Liver (tissue), 9 donors: ENCODE data around the gene TRPT1. TPM values are rescaled to one million over a fixed set of nuclear protein-coding genes. Genes with fewer than 3 reads are reported as not detected.

Experiments
- DNase-seq: peaks from one replicate; pipeline ENCODE4 v3.0.0-alpha.2; 2017; ENCODE audit warnings: low spot score
- H3K27ac ChIP-seq, 2 donors: one replicate each; pipeline ENCODE4 v1.7.0; 2013; ENCODE audit warnings: inconsistent platforms in 2 of 2, low read length in 2 of 2, control low read depth in 1 of 2, low read depth in 1 of 2, mild to moderate bottlenecking in 1 of 2
- H3K27me3 ChIP-seq, 4 donors: one replicate each; pipeline versions ENCODE4 v1.6.1 to v1.7.0; 2013; ENCODE audit warnings: low read length in 3 of 4, inconsistent platforms in 1 of 4, mild to moderate bottlenecking in 1 of 4, moderate library complexity in 1 of 4; ENCODE audit not compliant: control insufficient read depth in 4 of 4, insufficient read depth in 4 of 4
- H3K36me3 ChIP-seq, 4 donors: one replicate each; pipeline versions ENCODE4 v1.6.1 to v1.7.0; 2013; ENCODE audit warnings: low read length in 3 of 4, mild to moderate bottlenecking in 3 of 4, low read depth in 1 of 4, moderate library complexity in 1 of 4; ENCODE audit not compliant: control insufficient read depth in 4 of 4, insufficient read depth in 3 of 4
- H3K4me1 ChIP-seq, 4 donors: one replicate each; pipeline versions ENCODE4 v1.6.1 to v1.7.0; 2013; ENCODE audit warnings: low read length in 3 of 4, mild to moderate bottlenecking in 3 of 4, moderate library complexity in 1 of 4; ENCODE audit not compliant: control insufficient read depth in 4 of 4, insufficient read depth in 4 of 4
- H3K4me3 ChIP-seq, 3 donors: one replicate each; pipeline versions ENCODE4 v1.6.1 to v1.7.0; 2013; ENCODE audit warnings: low read length in 3 of 3, control low read depth in 1 of 3, low read depth in 1 of 3, mild to moderate bottlenecking in 1 of 3
- H3K9ac ChIP-seq, 2 donors: one replicate each; pipeline ENCODE4 v1.7.0; 2013; ENCODE audit warnings: low read length in 2 of 2, mild to moderate bottlenecking in 2 of 2, moderate library complexity in 2 of 2, control low read depth in 1 of 2, low read depth in 1 of 2
- H3K9me3 ChIP-seq, 4 donors: one replicate each; pipeline versions ENCODE4 v1.6.1 to v1.7.0; 2013; ENCODE audit warnings: low read length in 3 of 4; ENCODE audit not compliant: control insufficient read depth in 4 of 4
- CTCF ChIP-seq: fragments of 150-350 bp; IDR thresholded peaks from 2 replicates; pipeline ENCODE4 v1.5.1; 2017; ENCODE audit warnings: improper control_type of control experiment, low read depth, low read length; ENCODE audit not compliant: missing input control
- EGR1 ChIP-seq, 2 donors: IDR thresholded peaks; 2 replicates each; pipeline ENCODE4 v1.6.1; 2016 to 2018; ENCODE audit warnings: antibody characterized with exemption in 2 of 2, low read depth in 2 of 2
- FOXA1 ChIP-seq: IDR thresholded peaks from 2 replicates; pipeline ENCODE4 v1.6.1; 2016; ENCODE audit warnings: antibody characterized with exemption
- FOXA2 ChIP-seq: IDR thresholded peaks from 2 replicates; pipeline ENCODE4 v1.6.1; 2016; ENCODE audit warnings: antibody characterized with exemption
- GABPA ChIP-seq, 2 donors: IDR thresholded peaks in 1 of 2; conservative IDR thresholded peaks in 1 of 2; 2 replicates each; pipeline ENCODE4 v1.6.1; 2016; ENCODE audit warnings: antibody characterized with exemption in 2 of 2, mild to moderate bottlenecking in 1 of 2, moderate library complexity in 1 of 2
- HNF4A ChIP-seq, 2 donors: conservative IDR thresholded peaks; 2 replicates each; pipeline ENCODE4 v1.6.1; 2016; ENCODE audit warnings: antibody characterized with exemption in 2 of 2, mild to moderate bottlenecking in 2 of 2
- HNF4G ChIP-seq: IDR thresholded peaks from 2 replicates; pipeline ENCODE4 v1.6.1; 2016; ENCODE audit warnings: antibody characterized with exemption
- MAX ChIP-seq: IDR thresholded peaks from 2 replicates; pipeline ENCODE4 v1.6.1; 2016; ENCODE audit warnings: antibody characterized with exemption
- NR2F2 ChIP-seq: IDR thresholded peaks from 2 replicates; pipeline ENCODE4 v1.6.1; 2016; ENCODE audit warnings: antibody characterized with exemption
- RAD21 ChIP-seq, 2 donors: IDR thresholded peaks; 2 replicates each; pipeline ENCODE4 v1.6.1; 2016; ENCODE audit warnings: antibody characterized with exemption in 2 of 2, mild to moderate bottlenecking in 2 of 2
- REST ChIP-seq: IDR thresholded peaks from 2 replicates; pipeline ENCODE4 v1.6.1; 2016; ENCODE audit warnings: antibody characterized with exemption, mild to moderate bottlenecking
- RXRA ChIP-seq, 2 donors: IDR thresholded peaks; 2 replicates each; pipeline ENCODE4 v1.6.1; 2017 to 2018; ENCODE audit warnings: antibody characterized with exemption in 2 of 2, mild to moderate bottlenecking in 1 of 2
- SP1 ChIP-seq: IDR thresholded peaks from 2 replicates; pipeline ENCODE4 v1.6.1; 2018; ENCODE audit warnings: antibody characterized with exemption, mild to moderate bottlenecking
- TAF1 ChIP-seq: conservative IDR thresholded peaks from 2 replicates; pipeline ENCODE4 v1.6.1; 2016; ENCODE audit warnings: antibody characterized with exemption, mild to moderate bottlenecking
- YY1 ChIP-seq: IDR thresholded peaks from 2 replicates; pipeline ENCODE4 v1.6.1; 2016; ENCODE audit warnings: antibody characterized with exemption, mild to moderate bottlenecking
- ZBTB33 ChIP-seq: IDR thresholded peaks from 2 replicates; pipeline ENCODE4 v1.6.1; 2016; ENCODE audit warnings: antibody characterized with exemption
- WGBS: extraction: QIAGEN DNeasy Blood & Tissue Kit; methylation state at CpG from one replicate; pipeline ENCODE4 v1.1.7; 2013; 5-methylcytosine and 5-hydroxymethylcytosine counted together
- polyA plus RNA-seq, 2 donors: library from polyadenylated mRNA; stranded (reverse) in 1 of 2; unstranded in 1 of 2; fragments of 200-250 nt in 1 of 2; fragments of >200 nt in 1 of 2; fragmentation: Nextera tagmentation in 1 of 2; extraction: Ambion mirVana in 1 of 2; gene quantifications; one replicate each; pipeline versions ENCODE4 v1.2.1 to v1.2.3, GENCODE V29; 2013 to 2015
- total RNA-seq, 2 donors: library from RNA; depleted of rRNA; stranded (reverse); fragments of >200 nt; gene quantifications; one replicate each; pipeline ENCODE4 v1.2.3, GENCODE V29; 2014
- donor health status: healthy.
- donor health status: healthy.
- donor health status: healthy.
- donor health status: healthy.
- donor health status: healthy.

TRPT1 gene
- total and polyA plus RNA-seq, 4 donors = 14.0 to 37.8 (median 20.8) TPM

DNA sequence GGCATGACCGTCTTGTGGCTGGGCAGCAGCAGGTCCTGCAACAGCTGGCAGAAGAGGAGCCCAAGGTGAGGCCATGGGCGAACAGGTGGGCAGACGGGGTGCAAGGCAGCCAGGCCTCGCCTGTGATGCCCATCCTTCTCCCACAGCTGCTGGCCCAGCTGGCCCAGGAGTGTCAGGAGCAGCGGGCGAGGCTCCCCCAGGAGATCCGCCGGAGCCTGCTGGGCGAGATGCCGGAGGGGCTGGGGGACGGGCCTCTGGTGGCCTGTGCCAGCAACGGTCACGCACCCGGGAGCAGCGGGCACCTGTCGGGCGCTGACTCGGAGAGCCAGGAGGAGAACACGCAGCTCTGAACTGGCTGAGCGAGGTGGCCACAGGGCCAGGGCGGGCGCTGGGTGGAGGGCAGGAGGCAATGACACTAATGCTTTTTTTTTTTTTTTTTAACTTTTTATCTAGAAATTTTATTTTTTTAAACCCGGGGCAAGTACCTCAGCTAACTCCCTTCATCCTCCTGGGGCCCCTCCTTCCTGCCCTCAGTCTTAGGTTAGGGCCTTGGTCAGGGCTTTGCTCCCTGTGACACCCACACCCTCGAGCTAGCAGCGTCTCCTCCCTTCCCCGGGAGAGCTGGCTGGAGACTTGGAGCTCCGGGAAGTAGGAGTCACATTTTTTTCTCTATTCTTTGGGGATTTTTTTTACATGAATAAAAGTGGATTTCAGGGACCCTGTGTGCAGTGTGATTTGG is 41.4 kb upstream of the TRPT1 start:
- Histone ChIP-seq H3K36me3 (peaks cover 0 to 9% (median 2%) of the 10 kb centered on the region in 4 donors), H3K9me3 (no peaks in the 10 kb centered on the region), H3K27ac (peak overlapping the region; percentile 98), H3K9ac (no peak overlapping the region), H3K4me1 (peaks cover 5 to 27% (median 20%) of the 10 kb centered on the region in 4 donors), H3K4me3 (no peak overlapping the region), H3K27me3 (no peaks in the 10 kb centered on the region)
- no peak for TF ChIP-seq RXRA (IDR thresholded peaks at IDR 0.05)
- no peak for TF ChIP-seq HNF4A (conservative IDR thresholded peaks at IDR 0.05)
- no peak for TF ChIP-seq MAX
- no peak for TF ChIP-seq RAD21 (IDR thresholded peaks at IDR 0.05)
- no peak for TF ChIP-seq TAF1
- TF ChIP-seq CTCF = no peak
- no peak for TF ChIP-seq GABPA (IDR thresholded peaks at IDR 0.05 in 1 of 2, conservative IDR thresholded peaks at IDR 0.05 in 1 of 2)
- TF ChIP-seq YY1 = no peak
- no peak for TF ChIP-seq REST
- no peak for TF ChIP-seq ZBTB33
- no peak for TF ChIP-seq FOXA1
- no peak for TF ChIP-seq EGR1 (IDR thresholded peaks at IDR 0.05; ENCODE audit: low read depth in 2 of 2)
- no peak for TF ChIP-seq NR2F2
- WGBS = 80% methylated on average over 27 of the region's 27 CpGs
- no peak for DNase-seq

DNA sequence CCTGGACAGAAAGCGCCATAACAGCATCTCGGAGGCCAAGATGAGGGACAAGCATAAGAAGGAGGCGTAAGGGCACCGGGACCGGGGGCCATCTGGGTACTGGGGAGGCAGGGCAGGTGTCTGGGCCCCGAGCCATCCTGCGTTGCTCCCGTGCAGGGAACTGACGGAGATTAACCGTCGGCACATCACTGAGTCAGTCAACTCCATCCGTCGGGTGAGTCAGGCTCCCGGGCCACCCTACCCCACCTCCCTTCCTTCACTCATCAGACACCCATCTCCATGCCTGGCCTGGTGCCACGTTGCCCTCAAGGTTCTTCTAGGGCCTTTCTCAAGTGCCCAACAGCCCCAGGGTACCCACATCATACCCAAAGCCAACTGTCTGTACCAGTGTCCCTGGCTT is 40.4 kb upstream of the TRPT1 start:
- 97% methylated on average over 15 of the region's 15 CpGs for WGBS
- Histone ChIP-seq H3K9ac (no peak overlapping the region), H3K27me3 (no peaks in the 10 kb centered on the region), H3K36me3 (peaks cover 0 to 9% (median 3%) of the 10 kb centered on the region in 4 donors), H3K4me3 (no peak overlapping the region), H3K27ac (no peak overlapping the region), H3K4me1 (peaks cover 5 to 17% (median 14%) of the 10 kb centered on the region in 4 donors), H3K9me3 (no peaks in the 10 kb centered on the region)
- DNase-seq = no peak
- no peak for TF ChIP-seq FOXA2
- TF ChIP-seq TAF1 = no peak
- TF ChIP-seq YY1 = no peak
- TF ChIP-seq NR2F2 = no peak
- no peak for TF ChIP-seq HNF4G
- TF ChIP-seq SP1 = no peak
- TF ChIP-seq RXRA (IDR thresholded peaks at IDR 0.05) = no peak
